Measurements from ENCODE around the gene RMC1.

Gene RMC1

GRCh38 chr18:23524213-23524707 lies 20.9 kb downstream of the RMC1 start:
- H3K36me3 ChIP-seq (replicated peaks): peaks cover 64% of the 10 kb centered on the region
- in situ Hi-C loops (cut with HindIII; ENCODE audit: low pct_ligation_motif_present, low sequenced_read_pairs): no loop called here

GRCh38 chr18:23526501-23527063 lies 23.3 kb downstream of the RMC1 start:
- no peak overlapping the region for H3K4me3 ChIP-seq (ENCODE audit: low read depth, low read length)
- in situ Hi-C loops (cut with HindIII; ENCODE audit: low pct_ligation_motif_present, low sequenced_read_pairs): no loop called here
- TF ChIP-seq CTCF (IDR thresholded peaks at IDR 0.05; ENCODE audit: low read depth, low read length, missing control alignments): no peak
- peaks cover 65% of the 10 kb centered on the region for H3K36me3 ChIP-seq (replicated peaks)
- no peak overlapping the region for H3K27ac ChIP-seq
- no peak for DNase-seq
- H3K27me3 ChIP-seq (replicated peaks): no peaks in the 10 kb centered on the region

More at GRCh38 chr18:23524213-23524707, 20.9 kb downstream of the RMC1 start:
- no peak overlapping the region for H3K27ac ChIP-seq
- H3K4me3 ChIP-seq (ENCODE audit: low read depth, low read length): no peak overlapping the region
- no peaks in the 10 kb centered on the region for H3K27me3 ChIP-seq (replicated peaks)
- no peak for DNase-seq
- no peak for TF ChIP-seq CTCF (IDR thresholded peaks at IDR 0.05; ENCODE audit: low read depth, low read length, missing control alignments)

- in situ Hi-C loops (cut with HindIII; ENCODE audit: low pct_ligation_motif_present, low sequenced_read_pairs): no loop called here
- no peak overlapping the region for H3K27ac ChIP-seq
- H3K27me3 ChIP-seq (replicated peaks): no peaks in the 10 kb centered on the region
- H3K4me3 ChIP-seq (ENCODE audit: low read depth, low read length): no peak overlapping the region
- peak; percentile 3 for TF ChIP-seq CTCF (IDR thresholded peaks at IDR 0.05; ENCODE audit: low read depth, low read length, missing control alignments)
- H3K36me3 ChIP-seq (replicated peaks): peaks cover 69% of the 10 kb centered on the region
- no peak for DNase-seq
These were observed 25.5 kb downstream of the RMC1 start for GRCh38 chr18:23528580-23529472.

DNA sequence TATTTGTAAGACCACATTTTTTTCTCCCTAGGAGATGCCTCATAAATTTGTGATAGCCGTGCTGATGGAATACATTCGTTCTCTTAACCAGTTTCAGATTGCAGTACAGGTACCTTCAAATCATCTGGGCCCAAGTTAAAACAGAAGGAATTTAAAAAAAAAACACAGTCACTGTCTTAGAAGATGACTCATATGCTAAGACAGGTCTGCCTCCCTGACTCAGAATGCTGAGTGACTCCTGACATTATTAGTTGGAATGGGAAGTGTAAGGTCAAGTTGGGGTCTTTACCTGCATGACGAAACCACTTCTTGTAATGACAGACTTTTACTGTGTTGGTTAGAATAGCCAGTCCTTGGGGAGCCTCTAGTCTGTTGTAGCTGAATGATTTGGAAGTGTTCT lies 26.3 kb downstream of the RMC1 start:
- peaks cover 75% of the 10 kb centered on the region for H3K36me3 ChIP-seq (replicated peaks)
- DNase-seq: peak; percentile 49
- H3K27me3 ChIP-seq (replicated peaks): no peaks in the 10 kb centered on the region
- H3K27ac ChIP-seq: peak overlapping the region; percentile 42
- in situ Hi-C loops (cut with HindIII; ENCODE audit: low pct_ligation_motif_present, low sequenced_read_pairs): no loop called here
- TF ChIP-seq CTCF (IDR thresholded peaks at IDR 0.05; ENCODE audit: low read depth, low read length, missing control alignments): no peak
- no peak overlapping the region for H3K4me3 ChIP-seq (ENCODE audit: low read depth, low read length)

GRCh38 chr18:23530195-23530594 lies 26.9 kb downstream of the RMC1 start:
- peaks cover 81% of the 10 kb centered on the region for H3K36me3 ChIP-seq (replicated peaks)
- DNase-seq: no peak
- in situ Hi-C loops (cut with HindIII; ENCODE audit: low pct_ligation_motif_present, low sequenced_read_pairs): no loop called here
- peak overlapping the region; percentile 42 for H3K27ac ChIP-seq
- no peak overlapping the region for H3K4me3 ChIP-seq (ENCODE audit: low read depth, low read length)
- no peaks in the 10 kb centered on the region for H3K27me3 ChIP-seq (replicated peaks)
- TF ChIP-seq CTCF (IDR thresholded peaks at IDR 0.05; ENCODE audit: low read depth, low read length, missing control alignments): no peak
